Measurements from ENCODE around the gene IER5L. TPM values are rescaled to one million over a fixed set of nuclear protein-coding genes. Genes with fewer than 3 reads are reported as not detected.

Gene IER5L
- total and polyA plus RNA-seq, 2 experiments from 2014 or later: 38.0 to 39.7 TPM

- DNase-seq (ENCODE audit: low spot score): no peak
- no peak overlapping the region for H3K4me2 ChIP-seq
- no peak overlapping the region for H3K4me3 ChIP-seq
- H3K9me2 ChIP-seq (replicated peaks; ENCODE audit: insufficient read depth): no peaks in the 10 kb centered on the region
- no peaks in the 10 kb centered on the region for H4K20me1 ChIP-seq (ENCODE audit: insufficient read depth, poor library complexity, severe bottlenecking)
- WGBS (ENCODE audit: low lambda C conversion rate, missing lambda C conversion rate): 89% methylated on average over 6 of the region's 6 CpGs
- H3K79me2 ChIP-seq: peaks cover 20% of the 10 kb centered on the region
- H3K9me3 ChIP-seq (ENCODE audit: low read depth): no peaks in the 10 kb centered on the region
- no peak overlapping the region for H2AFZ ChIP-seq
- H3K27ac ChIP-seq: no peak overlapping the region
- H3K36me3 ChIP-seq (replicated peaks; ENCODE audit: insufficient read depth, low read depth): no peaks in the 10 kb centered on the region
- no peaks in the 10 kb centered on the region for H3K27me3 ChIP-seq
- H3K4me1 ChIP-seq (ENCODE audit: insufficient read depth): peaks cover 32% of the 10 kb centered on the region
- TF ChIP-seq EZH2 (IDR thresholded peaks at IDR 0.05; ENCODE audit: borderline replicate concordance): no peak
- TF ChIP-seq CTCF (IDR thresholded peaks at IDR 0.05; ENCODE audit: poor library complexity): no peak
- TF ChIP-seq EZH2phosphoT487 (IDR thresholded peaks at IDR 0.05; ENCODE audit: low read depth, severe bottlenecking, unreplicated experiment): no peak
Observed at GRCh38 chr9:129148463-129149204, 29.4 kb downstream of the IER5L start.

- Histone ChIP-seq H3K4me1 (ENCODE audit: insufficient read depth) (peaks cover 51% of the 10 kb centered on the region), H4K20me1 (ENCODE audit: insufficient read depth, poor library complexity, severe bottlenecking) (no peaks in the 10 kb centered on the region), H3K27ac (peak overlapping the region; percentile 95), H3K36me3 (replicated peaks; ENCODE audit: insufficient read depth, low read depth) (no peaks in the 10 kb centered on the region), H3K4me2 (peak overlapping the region; percentile 45), H3K9me2 (replicated peaks; ENCODE audit: insufficient read depth) (no peaks in the 10 kb centered on the region), H2AFZ (no peak overlapping the region), H3K79me2 (peaks cover 37% of the 10 kb centered on the region), H3K27me3 (no peaks in the 10 kb centered on the region), H3K4me3 (no peak overlapping the region), H3K9me3 (ENCODE audit: low read depth) (no peaks in the 10 kb centered on the region)
- TF ChIP-seq EZH2phosphoT487 (IDR thresholded peaks at IDR 0.05; ENCODE audit: low read depth, severe bottlenecking, unreplicated experiment) (no peak), CTCF (IDR thresholded peaks at IDR 0.05; ENCODE audit: poor library complexity) (no peak), EZH2 (IDR thresholded peaks at IDR 0.05; ENCODE audit: borderline replicate concordance) (no peak)
- 62% methylated on average over 7 of the region's 8 CpGs for WGBS (ENCODE audit: low lambda C conversion rate, missing lambda C conversion rate)
- DNase-seq (ENCODE audit: low spot score): peak; percentile 61
Observed at GRCh38 chr9:129146441-129146941, 31.6 kb downstream of the IER5L start.

GRCh38 chr9:129145841-129146292, 32.2 kb downstream of the IER5L start:
- H3K4me3 ChIP-seq: no peak overlapping the region
- H3K9me2 ChIP-seq (replicated peaks; ENCODE audit: insufficient read depth): no peaks in the 10 kb centered on the region
- H3K79me2 ChIP-seq: peaks cover 41% of the 10 kb centered on the region
- no peak for TF ChIP-seq EZH2 (IDR thresholded peaks at IDR 0.05; ENCODE audit: borderline replicate concordance)
- DNase-seq (ENCODE audit: low spot score): peak; percentile 71
- peaks cover 58% of the 10 kb centered on the region for H3K4me1 ChIP-seq (ENCODE audit: insufficient read depth)
- WGBS (ENCODE audit: low lambda C conversion rate, missing lambda C conversion rate): 63% methylated on average over 7 of the region's 7 CpGs
- peak overlapping the region; percentile 95 for H3K27ac ChIP-seq
- no peaks in the 10 kb centered on the region for H4K20me1 ChIP-seq (ENCODE audit: insufficient read depth, poor library complexity, severe bottlenecking)
- no peaks in the 10 kb centered on the region for H3K27me3 ChIP-seq
- no peaks in the 10 kb centered on the region for H3K9me3 ChIP-seq (ENCODE audit: low read depth)
- no peak overlapping the region for H2AFZ ChIP-seq
- H3K4me2 ChIP-seq: peak overlapping the region; percentile 45
- H3K36me3 ChIP-seq (replicated peaks; ENCODE audit: insufficient read depth, low read depth): no peaks in the 10 kb centered on the region

- H3K27ac ChIP-seq: peak overlapping the region; percentile 95
- peaks cover 63% of the 10 kb centered on the region for H3K4me1 ChIP-seq (ENCODE audit: insufficient read depth)
- H3K9me2 ChIP-seq (replicated peaks; ENCODE audit: insufficient read depth): no peaks in the 10 kb centered on the region
- no peaks in the 10 kb centered on the region for H3K27me3 ChIP-seq
- TF ChIP-seq EZH2phosphoT487 (IDR thresholded peaks at IDR 0.05; ENCODE audit: low read depth, severe bottlenecking, unreplicated experiment): no peak
- TF ChIP-seq CTCF (IDR thresholded peaks at IDR 0.05; ENCODE audit: poor library complexity): no peak
- peaks cover 43% of the 10 kb centered on the region for H3K79me2 ChIP-seq
- no peak for DNase-seq (ENCODE audit: low spot score)
- no peak overlapping the region for H3K4me3 ChIP-seq
- no peak overlapping the region for H2AFZ ChIP-seq
- H3K9me3 ChIP-seq (ENCODE audit: low read depth): no peaks in the 10 kb centered on the region
- H3K36me3 ChIP-seq (replicated peaks; ENCODE audit: insufficient read depth, low read depth): no peaks in the 10 kb centered on the region
- peak overlapping the region; percentile 45 for H3K4me2 ChIP-seq
- 70% methylated on average over 2 of the region's 2 CpGs for WGBS (ENCODE audit: low lambda C conversion rate, missing lambda C conversion rate)
- H4K20me1 ChIP-seq (ENCODE audit: insufficient read depth, poor library complexity, severe bottlenecking): no peaks in the 10 kb centered on the region
Observed at GRCh38 chr9:129145316-129145715, 32.7 kb downstream of the IER5L start.
